ENCODE data around the gene MOV10L1.

- TF ChIP-seq CTCF (IDR thresholded peaks at IDR 0.05 in 8 of 11, conservative IDR thresholded peaks at IDR 0.05 in 3 of 11) (no peak), POLR2A (IDR thresholded peaks at IDR 0.05) (no peak), POLR2AphosphoS5 (IDR thresholded peaks at IDR 0.05) (no peak)
These were observed 89.4 kb downstream of the MOV10L1 start for GRCh38 chr22:50178871-50179869.

All from spleen (tissue), 7 donors.